Astrocyte of the cerebellum (primary cell): ENCODE results near the gene PIGU.
"Not testable (repeated sequence)": the region's sequence is repeated elsewhere in the genome, so short reads cannot be mapped to it uniquely, and the experiment has no call there.

ENCODE experiments used
- DNase-seq: peaks from one replicate; pipeline ENCODE4 v3.0.0-alpha.2; 2011; ENCODE audit warnings: low read depth
- H3K4me3 ChIP-seq: 2 replicates; pipeline ENCODE4 v1.5.1; 2011; ENCODE audit warnings: mild to moderate bottlenecking, low read depth, low read length, moderate library complexity
- CTCF ChIP-seq: IDR thresholded peaks from 2 replicates; pipeline ENCODE4 v1.5.1; 2012; ENCODE audit warnings: low read length, low read depth, moderate library complexity, mild to moderate bottlenecking; ENCODE audit errors: missing control alignments
- in situ Hi-C: cut with HindIII; loops from 2 replicates; pipeline ENCODE4 v1.10.0; 2017; ENCODE audit warnings: low sequenced_read_pairs

The PIGU gene

GRCh38 chr20:34676642-34677373 is at the start of gene PIGU:
PIGU (minus strand) TSS chr20:34677092; CDS start chr20:34677085, 7 bp downstream.
- in situ Hi-C loops, result no loop called here

GRCh38 chr20:34724172-34724571 is 47.3 kb upstream of the PIGU start:
- no peak for TF ChIP-seq CTCF
- in situ Hi-C loops, result no loop called here

More at GRCh38 chr20:34676642-34677373, at the start of gene PIGU:
- peak; percentile 87 for DNase-seq
- no peak for TF ChIP-seq CTCF
- H3K4me3 ChIP-seq, result peak within 1 kb of the TSS; percentile 70

GRCh38 chr20:34722560-34722959 is 45.7 kb upstream of the PIGU start:
- H3K4me3 ChIP-seq, DNase-seq, in situ Hi-C loops: not testable (repeated sequence)

More at GRCh38 chr20:34724172-34724571, 47.3 kb upstream of the PIGU start:
- no peak for DNase-seq
- no peak overlapping the region for H3K4me3 ChIP-seq

GRCh38 chr20:34720266-34720665 is 43.4 kb upstream of the PIGU start:
- in situ Hi-C loops, result no loop called here

GRCh38 chr20:34719242-34720017 is 42.5 kb upstream of the PIGU start:
- in situ Hi-C loops, H3K4me3 ChIP-seq, DNase-seq: not testable (repeated sequence)

More at GRCh38 chr20:34720266-34720665, 43.4 kb upstream of the PIGU start:
- no peak overlapping the region for H3K4me3 ChIP-seq
- DNase-seq, result no peak
- no peak for TF ChIP-seq CTCF

- H3K4me3 ChIP-seq, result no peak overlapping the region
- DNase-seq, result no peak
- in situ Hi-C loops, result no loop called here
- TF ChIP-seq CTCF, result no peak
These were observed 40.6 kb upstream of the PIGU start for GRCh38 chr20:34717230-34718095.

- in situ Hi-C loops, result no loop called here
- no peak for TF ChIP-seq CTCF
- no peak overlapping the region for H3K4me3 ChIP-seq
- no peak for DNase-seq
These were observed 40.0 kb upstream of the PIGU start for GRCh38 chr20:34716921-34717229.
